Retinal pigment epithelial cell (primary cell): ENCODE data around the gene TLX2.

Source experiments
- DNase-seq: peaks from one replicate; pipeline ENCODE4 v3.0.0-alpha.2; 2010; ENCODE audit warnings: low read depth
- H3K4me3 ChIP-seq: 2 replicates; pipeline ENCODE4 v1.5.1; 2011; ENCODE audit warnings: mild to moderate bottlenecking, low read length, control low read depth, moderate library complexity
- CTCF ChIP-seq: conservative IDR thresholded peaks from 2 replicates; pipeline ENCODE4 v1.5.1; 2011; ENCODE audit warnings: low read depth, low read length, control low read depth, inconsistent platforms

TLX2 gene

GRCh38 chr2:74532222-74532621 is 18.0 kb downstream of the TLX2 start:
- no peak for DNase-seq
- TF ChIP-seq CTCF = peak; percentile 25
- H3K4me3 ChIP-seq = no peak overlapping the region

- TF ChIP-seq CTCF = no peak
- DNase-seq = no peak
- no peak overlapping the region for H3K4me3 ChIP-seq
These were observed 19.2 kb downstream of the TLX2 start for GRCh38 chr2:74533464-74533863.

- no peak overlapping the region for H3K4me3 ChIP-seq
- no peak for TF ChIP-seq CTCF
- DNase-seq = no peak
These were observed 20.2 kb downstream of the TLX2 start for GRCh38 chr2:74534411-74534810.

GRCh38 chr2:74535440-74535965 is 21.3 kb downstream of the TLX2 start:
- no peak for TF ChIP-seq CTCF
- DNase-seq = no peak
- no peak overlapping the region for H3K4me3 ChIP-seq

- H3K4me3 ChIP-seq = no peak overlapping the region
- TF ChIP-seq CTCF = no peak
- DNase-seq = no peak
These were observed 22.1 kb downstream of the TLX2 start for GRCh38 chr2:74536166-74536950.

GRCh38 chr2:74537140-74537539 is 22.9 kb downstream of the TLX2 start:
- no peak for TF ChIP-seq CTCF
- H3K4me3 ChIP-seq = no peak overlapping the region
- no peak for DNase-seq

- TF ChIP-seq CTCF = no peak
- no peak for DNase-seq
- H3K4me3 ChIP-seq = no peak overlapping the region
These were observed 24.7 kb downstream of the TLX2 start for GRCh38 chr2:74538881-74539339.
